Liver (tissue), 3 donors: ENCODE data around the gene NFATC1.

Experiments
- CTCF ChIP-seq: fragments of 150-350 bp; IDR thresholded peaks from 2 replicates; pipeline ENCODE4 v1.5.1; 2017; ENCODE audit warnings: improper control_type of control experiment, low read depth, low read length; ENCODE audit not compliant: missing input control
- NR2F2 ChIP-seq: IDR thresholded peaks from 2 replicates; pipeline ENCODE4 v1.6.1; 2016; ENCODE audit warnings: antibody characterized with exemption
- donor health status: healthy.
- donor health status: healthy.

DNA sequence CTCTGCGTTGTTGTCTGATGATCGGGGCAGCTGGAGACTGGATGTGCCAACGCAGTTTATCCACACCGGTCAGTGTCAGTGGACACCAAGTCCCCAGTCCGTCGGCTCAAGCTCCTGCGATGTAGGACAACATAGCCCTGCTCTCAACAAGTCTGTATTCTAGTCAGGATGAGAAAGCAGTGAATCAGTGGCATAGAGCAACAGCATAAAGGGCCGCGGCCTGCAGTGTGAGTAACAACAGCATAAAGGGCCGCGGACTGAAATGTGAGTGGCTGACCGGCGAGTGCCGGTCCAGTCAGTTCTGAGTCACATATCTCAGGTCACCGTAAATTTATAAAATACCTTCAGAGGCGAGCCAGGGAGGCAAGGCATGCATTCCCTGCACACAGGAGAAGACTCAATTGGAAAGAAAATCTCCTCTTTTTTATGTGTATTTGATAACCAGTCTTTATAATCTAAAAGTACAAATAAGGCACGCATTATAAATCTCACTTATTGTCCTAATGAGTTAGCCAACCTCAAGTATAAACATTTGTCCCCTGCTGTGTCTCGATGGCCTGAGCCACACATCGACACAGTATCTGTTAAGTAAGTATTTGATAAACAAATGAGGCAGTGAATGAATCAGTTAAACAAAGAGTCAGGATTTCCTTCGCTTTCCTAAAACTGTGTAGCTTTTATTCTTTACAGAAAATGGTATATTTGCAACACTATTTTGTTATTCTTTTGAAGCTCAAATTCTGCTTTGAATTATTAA, 33.8 kb upstream of the NFATC1 start:
- TF ChIP-seq CTCF (no peak), NR2F2 (no peak)
